T-helper 2 cell treated with Interferon-gamma antibody and Interleukin-4, amounts not matched to agents 5 μg/mL and 100 μg/mL, for 36 hours (primary cell): Measurements from ENCODE around the gene UBTD2.

Source experiments
- DNase-seq: peaks from one replicate; pipeline ENCODE4 v3.0.0; 2021; ENCODE audit warnings: low spot score
- H3K27ac Mint-ChIP-seq: one replicate; pipeline ENCODE4 v1.8.0; 2021; ENCODE audit warnings: mild to moderate bottlenecking, mixed read lengths
- H3K27me3 Mint-ChIP-seq: one replicate; pipeline ENCODE4 v1.8.0; 2021; ENCODE audit warnings: low read depth, mixed read lengths
- H3K36me3 Mint-ChIP-seq: one replicate; pipeline ENCODE4 v1.8.0; 2021; ENCODE audit warnings: low read depth, mixed read lengths
- H3K4me1 Mint-ChIP-seq: one replicate; pipeline ENCODE4 v1.8.0; 2021; ENCODE audit warnings: low read depth, mixed read lengths
- H3K4me3 Mint-ChIP-seq: one replicate; pipeline ENCODE4 v1.8.0; 2022; ENCODE audit warnings: mild to moderate bottlenecking, moderate library complexity, mixed read lengths
- H3K9me3 Mint-ChIP-seq: one replicate; pipeline ENCODE4 v1.8.0; 2021; ENCODE audit warnings: mixed read lengths

Gene UBTD2

GRCh38 chr5:172252501-172252900 is 31.1 kb downstream of the UBTD2 start:
- H3K4me3 Mint-ChIP-seq, result no peak overlapping the region
- H3K4me1 Mint-ChIP-seq, result peaks cover 2% of the 10 kb centered on the region
- no peak for DNase-seq
- no peak overlapping the region for H3K27ac Mint-ChIP-seq
- H3K9me3 Mint-ChIP-seq, result peaks cover 37% of the 10 kb centered on the region
- no peaks in the 10 kb centered on the region for H3K27me3 Mint-ChIP-seq
- peaks cover 28% of the 10 kb centered on the region for H3K36me3 Mint-ChIP-seq

GRCh38 chr5:172251419-172251818 is 32.1 kb downstream of the UBTD2 start:
- H3K36me3 Mint-ChIP-seq, result peaks cover 27% of the 10 kb centered on the region
- H3K4me3 Mint-ChIP-seq, result no peak overlapping the region
- peaks cover 30% of the 10 kb centered on the region for H3K9me3 Mint-ChIP-seq
- H3K4me1 Mint-ChIP-seq, result peaks cover 2% of the 10 kb centered on the region
- no peak for DNase-seq
- H3K27ac Mint-ChIP-seq, result no peak overlapping the region
- H3K27me3 Mint-ChIP-seq, result no peaks in the 10 kb centered on the region

- peaks cover 27% of the 10 kb centered on the region for H3K36me3 Mint-ChIP-seq
- peaks cover 2% of the 10 kb centered on the region for H3K4me1 Mint-ChIP-seq
- no peak overlapping the region for H3K4me3 Mint-ChIP-seq
- H3K9me3 Mint-ChIP-seq, result peaks cover 27% of the 10 kb centered on the region
- DNase-seq, result no peak
- H3K27me3 Mint-ChIP-seq, result no peaks in the 10 kb centered on the region
- H3K27ac Mint-ChIP-seq, result no peak overlapping the region
Observed at GRCh38 chr5:172248637-172249036, 34.9 kb downstream of the UBTD2 start.

- no peak for DNase-seq
- Mint-ChIP-seq H3K4me1 (no peaks in the 10 kb centered on the region), H3K36me3 (peaks cover 24% of the 10 kb centered on the region), H3K27ac (no peak overlapping the region), H3K27me3 (no peaks in the 10 kb centered on the region), H3K4me3 (no peak overlapping the region), H3K9me3 (peaks cover 13% of the 10 kb centered on the region)
Observed at GRCh38 chr5:172245703-172246125, 37.9 kb downstream of the UBTD2 start.

GRCh38 chr5:172245046-172245445 is 38.5 kb downstream of the UBTD2 start:
- Mint-ChIP-seq H3K4me1 (peaks cover 4% of the 10 kb centered on the region), H3K27me3 (no peaks in the 10 kb centered on the region), H3K9me3 (peaks cover 10% of the 10 kb centered on the region), H3K36me3 (peaks cover 19% of the 10 kb centered on the region), H3K4me3 (no peak overlapping the region), H3K27ac (no peak overlapping the region)
- no peak for DNase-seq

- Mint-ChIP-seq H3K9me3 (peaks cover 4% of the 10 kb centered on the region), H3K27ac (no peak overlapping the region), H3K4me1 (peaks cover 16% of the 10 kb centered on the region), H3K4me3 (no peak overlapping the region), H3K27me3 (no peaks in the 10 kb centered on the region), H3K36me3 (peaks cover 16% of the 10 kb centered on the region)
- no peak for DNase-seq
Observed at GRCh38 chr5:172243302-172243701, 40.3 kb downstream of the UBTD2 start.

- Mint-ChIP-seq H3K27ac (peak overlapping the region; percentile 77), H3K9me3 (peaks cover 4% of the 10 kb centered on the region), H3K4me3 (peak overlapping the region; percentile 72), H3K27me3 (no peaks in the 10 kb centered on the region), H3K4me1 (peaks cover 48% of the 10 kb centered on the region), H3K36me3 (peaks cover 19% of the 10 kb centered on the region)
- no peak for DNase-seq
Observed at GRCh38 chr5:172238334-172238733, 45.2 kb downstream of the UBTD2 start.

- Mint-ChIP-seq H3K4me3 (peak overlapping the region; percentile 55), H3K9me3 (no peaks in the 10 kb centered on the region), H3K36me3 (peaks cover 29% of the 10 kb centered on the region), H3K4me1 (peaks cover 48% of the 10 kb centered on the region), H3K27ac (no peak overlapping the region), H3K27me3 (no peaks in the 10 kb centered on the region)
- no peak for DNase-seq
Observed at GRCh38 chr5:172235827-172236736, 47.5 kb downstream of the UBTD2 start.

- Mint-ChIP-seq H3K27me3 (no peaks in the 10 kb centered on the region), H3K4me3 (no peak overlapping the region), H3K27ac (no peak overlapping the region), H3K4me1 (peaks cover 45% of the 10 kb centered on the region), H3K9me3 (no peaks in the 10 kb centered on the region), H3K36me3 (peaks cover 34% of the 10 kb centered on the region)
- DNase-seq, result no peak
Observed at GRCh38 chr5:172235132-172235780, 48.3 kb downstream of the UBTD2 start.

- Mint-ChIP-seq H3K27ac (no peak overlapping the region), H3K36me3 (peaks cover 36% of the 10 kb centered on the region), H3K27me3 (no peaks in the 10 kb centered on the region), H3K9me3 (no peaks in the 10 kb centered on the region), H3K4me3 (no peak overlapping the region), H3K4me1 (peaks cover 44% of the 10 kb centered on the region)
- no peak for DNase-seq
Observed at GRCh38 chr5:172234031-172234430, 49.5 kb downstream of the UBTD2 start.

GRCh38 chr5:172229904-172230303 is 53.7 kb downstream of the UBTD2 start:
- DNase-seq, result no peak
- Mint-ChIP-seq H3K36me3 (peaks cover 48% of the 10 kb centered on the region), H3K27ac (no peak overlapping the region), H3K27me3 (peaks cover 4% of the 10 kb centered on the region), H3K4me3 (no peak overlapping the region), H3K4me1 (peaks cover 18% of the 10 kb centered on the region), H3K9me3 (no peaks in the 10 kb centered on the region)

- DNase-seq, result no peak
- Mint-ChIP-seq H3K27ac (no peak overlapping the region), H3K27me3 (peaks cover 9% of the 10 kb centered on the region), H3K36me3 (peaks cover 39% of the 10 kb centered on the region), H3K4me3 (no peak overlapping the region), H3K4me1 (peaks cover 30% of the 10 kb centered on the region), H3K9me3 (peaks cover 4% of the 10 kb centered on the region)
Observed at GRCh38 chr5:172224996-172225395, 58.6 kb downstream of the UBTD2 start.

GRCh38 chr5:172223901-172224873 is 59.4 kb downstream of the UBTD2 start:
- peak overlapping the region; percentile 52 for H3K4me3 Mint-ChIP-seq
- peaks cover 9% of the 10 kb centered on the region for H3K27me3 Mint-ChIP-seq
- DNase-seq, result peak; percentile 65
- peak overlapping the region; percentile 58 for H3K27ac Mint-ChIP-seq
- peaks cover 10% of the 10 kb centered on the region for H3K9me3 Mint-ChIP-seq
- H3K36me3 Mint-ChIP-seq, result peaks cover 43% of the 10 kb centered on the region
- H3K4me1 Mint-ChIP-seq, result peaks cover 26% of the 10 kb centered on the region
